ENCODE data around the gene HIVEP1. TPM values are rescaled to one million over a fixed set of nuclear protein-coding genes. Genes with fewer than 3 reads are reported as not detected.
A peak's percentile ranks its signal among the peaks of the same experiment; 100 is the strongest.

HIVEP1 gene
- polyA plus RNA-seq, 1 of the 3 experiments (the other 2 are of a cell fraction), result 7.7 TPM

- H3K36me3 ChIP-seq (replicated peaks in 1 of 2; ENCODE audit: control insufficient read depth in 1 of 2, insufficient read depth in 2 of 2, low read length in 1 of 2), result no peaks in the 10 kb centered on the region
- H4K20me1 ChIP-seq (ENCODE audit: insufficient read depth), result no peaks in the 10 kb centered on the region
- no peaks in the 10 kb centered on the region for H3K9me3 ChIP-seq
- H3K9me2 ChIP-seq, result no peaks in the 10 kb centered on the region
- DNase-seq, result no peak
- H3K4me1 ChIP-seq (ENCODE audit: control insufficient read depth in 1 of 2, insufficient read depth in 2 of 2, low read depth in 1 of 2, low read length in 1 of 2), result peaks cover 0 to 12% of the 10 kb centered on the region in 2 experiments; a peak in 2 of 4 replicates
- no peaks in the 10 kb centered on the region for H3K27me3 ChIP-seq (ENCODE audit: insufficient read depth)
- no peak overlapping the region for H3K9ac ChIP-seq
- H3F3A ChIP-seq (replicated peaks; ENCODE audit: insufficient read depth), result no peaks in the 10 kb centered on the region
- no peak overlapping the region for H3K4me2 ChIP-seq
- 96% methylated on average over 3 of the region's 3 CpGs for WGBS (ENCODE audit: low lambda C conversion rate)
- no peak for TF ChIP-seq IRF3 (IDR thresholded peaks at IDR 0.05; ENCODE audit: low read depth, low read length)
- no peak overlapping the region for H2AFZ ChIP-seq (ENCODE audit: low read depth)
- ChIA-PET POLR2A (no interaction called here), CTCF (no interaction called here)
- no peak overlapping the region for H3K27ac ChIP-seq (ENCODE audit: low read depth in 2 of 2, low read length in 1 of 2)
- no peak overlapping the region for H3K4me3 ChIP-seq (ENCODE audit: low read depth in 2 of 2, low read length in 1 of 2)
- no peaks in the 10 kb centered on the region for H3K79me2 ChIP-seq (ENCODE audit: insufficient read depth)
Observed at GRCh38 chr6:11977738-11978137, 34.4 kb upstream of the HIVEP1 start.

GRCh38 chr6:11978169-11978987, 33.7 kb upstream of the HIVEP1 start:
- Histone ChIP-seq H3K9me2 (no peaks in the 10 kb centered on the region), H3K79me2 (ENCODE audit: insufficient read depth) (no peaks in the 10 kb centered on the region), H3K4me2 (no peak overlapping the region), H3K4me1 (ENCODE audit: control insufficient read depth in 1 of 2, insufficient read depth in 2 of 2, low read depth in 1 of 2, low read length in 1 of 2) (peaks cover 0 to 10% of the 10 kb centered on the region in 2 experiments; a peak in 2 of 4 replicates), H3K9ac (no peak overlapping the region), H3K4me3 (ENCODE audit: low read depth in 2 of 2, low read length in 1 of 2) (no peak overlapping the region), H3K9me3 (no peaks in the 10 kb centered on the region), H3F3A (replicated peaks; ENCODE audit: insufficient read depth) (no peaks in the 10 kb centered on the region), H2AFZ (ENCODE audit: low read depth) (peak overlapping the region; percentile 57; the same call in 1 of the 2 replicates), H4K20me1 (ENCODE audit: insufficient read depth) (no peaks in the 10 kb centered on the region), H3K27me3 (ENCODE audit: insufficient read depth) (no peaks in the 10 kb centered on the region), H3K36me3 (replicated peaks in 1 of 2; ENCODE audit: control insufficient read depth in 1 of 2, insufficient read depth in 2 of 2, low read length in 1 of 2) (no peaks in the 10 kb centered on the region), H3K27ac (ENCODE audit: low read depth in 2 of 2, low read length in 1 of 2) (no peak overlapping the region)
- WGBS (ENCODE audit: low lambda C conversion rate), result 45% methylated on average over 1 of the region's 1 CpG
- no peak for TF ChIP-seq EZH2phosphoT487 (IDR thresholded peaks at IDR 0.05; ENCODE audit: borderline replicate concordance, low read depth)
- no peak for TF ChIP-seq TEAD4 (IDR thresholded peaks at IDR 0.05; ENCODE audit: borderline replicate concordance, insufficient read depth)
- TF ChIP-seq USF2 (IDR thresholded peaks at IDR 0.05; ENCODE audit: borderline replicate concordance, low read depth, low read length), result no peak
- no peak for DNase-seq
- ChIA-PET POLR2A (no interaction called here), CTCF (interaction anchor here (1.2 kb wide), 1 partner anchor 14 kb away, joined by 3 read pairs; no protein-coding TSS in a partner anchor)

GRCh38 chr6:11979866-11980265, 32.2 kb upstream of the HIVEP1 start:
- Histone ChIP-seq H2AFZ (ENCODE audit: low read depth) (no peak overlapping the region), H3F3A (replicated peaks; ENCODE audit: insufficient read depth) (no peaks in the 10 kb centered on the region), H3K27ac (ENCODE audit: low read depth in 2 of 2, low read length in 1 of 2) (no peak overlapping the region), H3K36me3 (replicated peaks in 1 of 2; ENCODE audit: control insufficient read depth in 1 of 2, insufficient read depth in 2 of 2, low read length in 1 of 2) (no peaks in the 10 kb centered on the region), H3K9me3 (no peaks in the 10 kb centered on the region), H3K4me2 (no peak overlapping the region), H3K4me3 (ENCODE audit: low read depth in 2 of 2, low read length in 1 of 2) (no peak overlapping the region), H3K27me3 (ENCODE audit: insufficient read depth) (no peaks in the 10 kb centered on the region), H3K9ac (no peak overlapping the region), H3K79me2 (ENCODE audit: insufficient read depth) (no peaks in the 10 kb centered on the region), H3K4me1 (ENCODE audit: control insufficient read depth in 1 of 2, insufficient read depth in 2 of 2, low read depth in 1 of 2, low read length in 1 of 2) (no peaks in the 10 kb centered on the region), H3K9me2 (no peaks in the 10 kb centered on the region), H4K20me1 (ENCODE audit: insufficient read depth) (no peaks in the 10 kb centered on the region)
- ChIA-PET CTCF (interaction anchor here (1.0 to 1.2 kb wide), 2 partner anchors 8 to 13 kb away, joined by 3 read pairs; no protein-coding TSS in a partner anchor), POLR2A (no interaction called here)
- TF ChIP-seq TCF12 (IDR thresholded peaks at IDR 0.05), result no peak
- no peak for TF ChIP-seq GABPA (IDR thresholded peaks at IDR 0.05; ENCODE audit: low read depth)
- TF ChIP-seq TAF1 (IDR thresholded peaks at IDR 0.05; ENCODE audit: borderline replicate concordance, low read depth, low read length), result no peak
- TF ChIP-seq RFX5 (IDR thresholded peaks at IDR 0.05; ENCODE audit: low read length), result no peak
- TF ChIP-seq MAX (IDR thresholded peaks at IDR 0.05; ENCODE audit: low read depth), result no peak
- no peak for TF ChIP-seq JUND (IDR thresholded peaks at IDR 0.05)
- 87% methylated on average over 6 of the region's 6 CpGs for WGBS (ENCODE audit: low lambda C conversion rate)
- no peak for DNase-seq

Measured in SK-N-SH (cell line).